CD4-positive, alpha-beta T cell treated with Interleukin-15 for 4 hours (primary cell): ENCODE measurements around the gene ATP8B3.
"Not testable (repeated sequence)": the region's sequence is repeated elsewhere in the genome, so short reads cannot be mapped to it uniquely, and the experiment has no call there.

Experiments used
- DNase-seq: peaks from one replicate; pipeline ENCODE4 v3.0.0-alpha.2; 2020; ENCODE audit warnings: low spot score

The ATP8B3 gene

DNA sequence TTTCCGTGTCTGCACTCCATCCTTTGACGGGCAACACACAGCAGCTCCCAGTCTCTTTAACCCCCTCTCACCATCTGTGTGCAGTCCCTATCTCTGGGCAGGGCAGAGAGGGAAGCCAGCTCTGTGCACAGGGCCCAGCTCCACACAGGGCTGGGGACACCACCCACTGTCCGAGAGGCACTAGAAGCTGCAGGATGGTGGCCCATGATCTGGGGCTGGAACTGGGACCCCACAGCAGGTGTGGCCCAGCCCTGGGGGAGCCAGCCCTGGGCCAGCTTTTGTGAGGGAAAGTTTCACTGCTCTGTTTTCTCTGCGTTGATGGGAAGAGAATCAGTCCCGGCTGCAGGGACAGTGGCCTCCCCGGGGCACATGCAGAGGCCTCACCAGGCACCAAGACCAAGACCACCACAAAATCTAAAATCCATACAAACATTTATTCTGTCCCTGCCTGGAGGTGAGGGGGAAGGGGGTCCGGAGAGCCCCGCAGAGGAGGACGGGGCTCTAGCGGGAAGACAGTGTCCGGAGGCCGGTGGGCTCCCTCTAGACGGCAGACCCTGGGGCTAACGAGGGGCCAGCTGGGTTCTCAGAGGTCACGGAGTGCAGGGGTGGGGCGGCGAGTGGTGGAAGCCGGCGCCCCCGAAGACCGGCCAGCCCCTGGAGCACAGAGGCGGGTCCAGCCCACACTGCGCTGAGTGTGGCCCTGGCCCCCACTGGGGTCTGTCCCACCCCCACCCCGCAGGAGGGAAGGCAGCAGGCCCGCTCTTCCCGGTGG lies 2.9 kb upstream of the ATP8B3 start:
- DNase-seq: no peak

GRCh38 chr19:1814391-1814790 lies 2.3 kb upstream of the ATP8B3 start:
- DNase-seq: no peak

DNA sequence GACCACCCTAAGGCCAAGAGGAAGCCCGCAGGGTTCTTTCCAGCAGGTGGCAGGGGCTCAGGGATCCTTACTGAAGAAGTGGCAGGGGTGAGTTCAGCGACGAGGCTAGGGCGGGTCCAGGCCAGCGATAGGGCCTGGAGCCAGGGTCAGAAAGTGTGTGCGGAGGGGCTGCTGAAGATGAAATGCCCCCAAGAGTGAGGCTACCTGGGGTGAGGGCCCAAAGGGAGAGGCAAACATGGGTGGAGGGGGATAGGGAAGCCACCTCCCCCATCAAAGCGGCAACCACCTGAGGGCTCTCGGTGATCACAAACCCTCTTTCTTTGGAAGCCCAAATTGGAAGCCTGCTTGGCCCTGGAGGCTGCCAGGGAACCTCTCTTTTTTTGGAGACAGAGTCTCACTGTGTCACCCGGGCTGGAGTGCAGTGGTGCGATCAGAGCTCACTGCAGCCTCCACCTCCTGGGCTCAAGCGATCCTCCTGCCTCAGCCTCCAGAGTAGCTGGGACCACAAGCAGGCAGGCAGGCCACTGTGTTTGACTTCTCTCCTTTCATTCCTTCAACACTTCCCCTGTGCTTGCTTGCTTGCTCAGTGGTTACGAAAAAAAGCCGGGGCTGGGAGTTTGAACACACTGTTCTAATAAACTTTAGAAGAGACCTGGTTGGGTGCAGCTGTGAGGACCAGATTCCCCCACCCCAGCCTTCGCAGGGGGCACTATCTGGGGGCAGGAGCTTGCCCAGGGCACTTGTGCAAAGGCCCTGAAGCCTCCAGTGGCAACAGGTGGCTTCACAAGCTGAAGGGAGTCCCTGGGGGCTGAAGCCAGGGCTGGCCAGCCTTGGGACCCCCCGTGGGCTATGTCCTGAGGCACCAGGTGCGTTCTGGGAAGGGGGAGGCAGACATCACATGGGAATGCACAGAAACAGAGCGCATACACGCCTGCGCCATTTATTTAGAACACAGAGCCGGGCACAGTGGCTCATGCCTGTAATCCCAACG lies 1.4 kb upstream of the ATP8B3 start:
- no peak for DNase-seq

DNA sequence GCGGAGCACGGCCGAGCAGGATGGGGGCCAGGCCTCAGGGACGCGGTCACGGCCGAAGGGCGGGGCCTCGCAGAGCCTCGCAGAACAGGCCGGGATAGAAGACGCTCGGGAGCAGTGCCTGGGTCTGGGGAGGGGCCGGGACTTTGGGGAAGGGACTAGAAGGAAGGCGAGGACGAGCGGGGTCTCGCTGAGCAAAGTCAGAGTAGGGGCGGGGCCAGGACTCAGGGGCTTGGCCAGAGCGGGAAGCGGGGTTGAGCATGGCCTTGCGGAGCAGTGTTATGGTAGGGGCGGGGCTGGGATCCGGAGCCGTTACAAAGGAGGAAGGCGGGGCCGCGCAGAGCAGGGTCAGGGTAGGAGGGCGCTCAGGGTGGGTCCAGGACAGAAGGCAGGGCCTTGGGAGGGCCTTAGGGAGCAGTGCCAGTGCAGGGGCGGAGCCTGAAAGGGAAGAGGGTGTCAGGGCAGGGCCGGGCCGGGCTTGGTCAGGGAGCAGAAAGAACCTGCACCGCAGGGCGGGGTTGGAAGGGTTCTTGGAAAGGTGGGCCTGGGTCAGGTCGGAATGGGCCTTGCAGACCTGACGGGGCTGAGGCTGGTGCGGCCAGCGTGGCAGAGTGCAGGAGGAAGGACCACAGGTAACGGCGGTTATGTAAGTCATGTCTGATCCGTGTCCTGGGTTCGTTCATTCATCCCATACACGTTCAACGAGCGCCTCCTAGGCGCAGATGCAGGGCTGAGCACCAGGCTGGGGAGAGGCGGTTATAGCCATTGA lies 533 bp upstream of the ATP8B3 start:
- DNase-seq: peak; percentile 89

GRCh38 chr19:1811472-1811894 lies 593 bp downstream of the ATP8B3 start:
- peak; percentile 55 for DNase-seq

DNA sequence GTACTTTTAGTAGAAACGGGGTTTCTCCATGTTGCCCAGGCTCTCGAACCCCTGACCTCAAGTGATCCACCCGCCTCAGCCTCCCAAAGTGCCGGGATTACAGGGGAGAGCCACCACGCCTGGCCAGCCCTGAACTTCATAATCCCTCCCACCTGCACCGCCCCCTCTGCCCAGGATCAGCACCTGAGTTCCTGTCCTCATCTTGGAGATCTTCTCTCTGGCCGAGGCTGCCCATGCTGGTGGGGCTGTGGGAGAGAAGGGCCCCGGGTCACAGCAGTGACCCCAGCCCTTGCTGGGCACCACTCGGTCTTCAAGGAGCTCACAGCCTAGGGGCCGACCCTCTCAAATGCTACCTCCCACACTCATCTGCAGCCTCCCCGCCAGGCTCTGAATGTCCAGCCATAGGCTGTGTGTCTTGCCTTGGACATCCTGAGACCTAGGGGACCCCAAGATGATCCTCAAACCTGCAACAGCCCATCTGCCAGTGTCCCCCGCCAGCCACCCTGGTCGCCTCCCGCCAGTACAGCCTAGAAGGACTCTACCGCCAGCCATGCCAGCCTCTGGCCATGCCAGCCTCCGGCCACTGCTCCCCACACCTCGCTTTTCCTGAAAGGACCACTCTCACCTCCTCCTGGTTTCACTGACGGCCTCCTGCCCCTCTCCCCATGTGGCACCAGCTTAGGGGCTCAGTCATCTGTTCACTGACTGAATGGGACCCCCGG lies 1.5 kb downstream of the ATP8B3 start:
- DNase-seq: no peak

GRCh38 chr19:1809678-1810077 lies 2.4 kb downstream of the ATP8B3 start:
- DNase-seq: no peak

GRCh38 chr19:1808395-1808731 lies 3.7 kb downstream of the ATP8B3 start:
- no peak for DNase-seq

- DNase-seq: no peak
Measured at GRCh38 chr19:1807695-1808394, 4.2 kb downstream of the ATP8B3 start.

- no peak for DNase-seq
Measured at GRCh38 chr19:1807030-1807694, 4.9 kb downstream of the ATP8B3 start.

DNA sequence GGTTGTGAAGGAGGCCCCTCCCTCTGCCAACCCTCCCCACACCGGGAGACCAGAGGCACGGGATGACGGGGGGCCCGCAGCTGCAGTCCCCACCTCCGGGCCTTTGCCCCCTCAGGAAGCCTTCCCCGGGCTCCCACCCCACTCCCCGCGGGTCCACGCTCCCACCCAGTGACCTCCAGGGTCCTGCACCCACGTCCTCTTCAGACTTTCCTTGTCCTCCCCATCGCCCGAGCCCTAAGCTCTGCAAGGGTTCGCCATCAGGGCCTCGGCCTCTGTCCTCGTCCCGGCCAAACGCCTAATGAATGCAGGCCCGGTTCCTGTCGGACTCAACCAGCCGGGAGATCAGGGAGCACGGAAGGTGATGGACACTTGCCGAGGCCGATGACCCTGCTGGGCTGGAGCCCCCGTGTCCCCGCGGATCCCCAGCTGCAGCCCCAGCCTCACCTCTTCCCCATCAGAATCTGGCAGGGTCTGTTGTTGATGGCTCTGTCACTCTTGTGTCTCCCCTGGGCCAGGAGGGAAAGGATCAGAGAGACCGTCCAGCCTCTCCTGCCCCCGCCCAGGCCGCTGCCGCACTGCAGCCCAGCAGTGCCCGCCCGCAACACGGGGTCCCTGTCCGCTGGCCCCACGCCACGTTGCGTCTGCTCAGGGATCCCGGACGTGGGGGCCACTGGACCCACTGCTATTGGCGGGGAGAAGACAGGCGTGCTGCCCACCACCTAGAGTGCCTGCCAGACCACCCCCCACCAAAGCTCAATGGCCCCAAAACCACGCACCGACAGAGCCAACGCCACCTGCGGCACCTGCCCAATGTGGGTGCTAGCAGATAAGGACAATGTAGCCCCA lies 5.7 kb downstream of the ATP8B3 start:
- DNase-seq: no peak

GRCh38 chr19:1805401-1806183 lies 6.5 kb downstream of the ATP8B3 start:
- DNase-seq: no peak

DNA sequence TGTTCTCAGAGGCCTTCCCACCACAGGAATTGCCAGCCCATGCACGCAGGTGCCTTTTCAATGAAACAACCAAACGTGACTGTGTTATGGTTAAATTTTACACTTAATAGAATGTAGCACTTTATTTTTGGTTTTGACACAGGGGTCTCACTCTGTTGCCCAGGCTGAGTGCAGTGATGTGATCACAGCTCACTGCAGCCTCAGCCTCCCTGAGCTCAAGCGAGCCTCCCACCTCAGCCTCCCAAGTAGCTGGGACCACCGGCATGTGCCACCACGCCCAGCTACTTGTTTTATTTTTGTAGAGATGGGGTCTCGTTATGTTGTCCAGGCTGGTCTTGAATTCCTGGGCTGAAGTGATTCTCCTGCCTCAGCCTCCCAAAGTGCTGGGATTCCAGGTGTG lies 7.2 kb downstream of the ATP8B3 start:
- DNase-seq: no peak

DNA sequence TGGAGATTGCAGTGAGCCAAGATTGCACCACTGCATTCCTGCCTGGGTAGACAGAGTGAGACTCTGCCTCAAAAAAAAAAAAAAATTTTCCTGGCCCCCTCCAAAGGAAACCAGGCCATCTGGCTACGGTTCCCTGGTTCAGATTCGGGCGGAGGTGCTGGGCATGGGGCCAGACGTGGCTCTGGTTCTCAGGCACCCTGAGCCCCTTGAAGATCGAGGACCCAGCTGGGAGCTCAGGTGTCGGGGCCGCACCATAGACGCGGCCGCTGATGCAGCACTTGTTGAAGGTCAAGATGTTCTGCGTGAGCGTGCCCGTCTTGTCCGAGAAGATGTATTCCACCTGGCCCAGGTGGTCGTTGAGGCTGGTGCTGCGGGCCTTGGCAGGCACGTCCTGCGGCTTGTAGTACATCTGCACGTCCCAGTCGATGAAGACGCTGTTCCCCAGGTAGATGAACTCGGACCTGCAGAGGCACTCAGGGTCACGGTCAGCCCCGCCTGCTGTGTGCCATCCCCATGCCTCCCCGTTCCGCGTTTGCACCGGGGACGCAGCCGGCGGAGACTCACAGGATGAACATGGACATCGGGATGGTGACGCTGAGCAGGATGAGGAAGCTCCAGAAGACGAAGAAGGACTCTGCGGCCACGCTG lies 12.3 kb downstream of the ATP8B3 start:
- DNase-seq: no peak

DNA sequence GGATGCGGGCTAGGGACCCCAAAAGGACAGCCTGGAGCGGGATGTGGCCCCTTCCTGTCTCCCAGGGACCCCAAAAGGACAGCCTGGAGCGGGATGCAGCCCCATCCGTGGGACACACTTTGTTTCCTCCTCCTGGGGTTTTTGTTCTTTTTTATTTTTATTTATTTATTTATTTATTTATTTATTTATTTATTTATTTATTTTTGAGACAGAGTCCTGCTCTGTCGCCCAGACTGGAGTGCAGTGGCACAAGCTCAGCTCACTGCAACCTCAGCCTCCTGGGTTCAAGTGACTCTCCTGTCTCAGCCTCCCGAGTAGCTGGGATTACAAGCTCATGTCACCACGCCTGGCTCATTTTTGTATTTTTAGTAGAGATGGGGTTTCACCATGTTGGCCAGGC lies 14.8 kb downstream of the ATP8B3 start:
- DNase-seq: not testable (repeated sequence)

GRCh38 chr19:1796395-1797142 lies 15.5 kb downstream of the ATP8B3 start:
- DNase-seq: no peak

DNA sequence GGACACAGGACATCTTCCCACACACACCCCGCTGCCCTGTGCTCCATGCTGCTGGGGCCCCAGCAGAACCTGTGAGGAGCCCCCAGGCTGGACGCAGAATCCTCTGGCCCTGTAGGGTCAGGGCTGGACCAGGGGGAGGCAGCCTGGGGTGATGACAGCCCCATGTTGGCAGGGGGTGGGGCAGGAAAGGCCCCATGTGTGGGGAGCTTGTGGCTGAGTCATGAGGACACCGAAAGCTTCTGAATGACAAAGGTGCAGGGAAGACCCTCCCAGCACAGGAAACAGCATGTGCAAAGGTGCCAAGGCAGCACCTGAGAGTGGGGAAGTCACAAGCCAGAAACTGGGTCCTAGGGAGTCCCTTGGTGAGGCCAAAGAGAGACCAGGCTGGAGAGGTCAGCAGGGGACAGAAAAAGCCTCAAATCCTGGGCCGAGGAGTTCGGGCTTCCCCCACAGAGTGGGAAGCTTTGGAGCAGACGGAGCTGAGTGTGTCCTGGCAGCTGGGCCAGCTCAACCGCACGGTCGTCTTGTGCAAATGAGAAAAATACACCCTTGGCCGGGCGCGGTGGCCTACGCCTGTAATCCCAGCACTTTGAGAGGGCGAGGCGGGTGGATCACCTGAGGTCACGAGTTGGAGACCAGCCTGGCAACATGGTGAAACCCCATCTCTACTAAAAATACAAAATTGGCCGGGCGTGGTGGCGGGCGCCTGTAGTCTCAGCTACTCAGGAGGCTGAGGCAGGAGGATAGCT lies 17.5 kb downstream of the ATP8B3 start:
- no peak for DNase-seq
